OCI-LY3 (cell line): ENCODE measurements around the gene PRR30.

ENCODE experiments used
- H2AFZ ChIP-seq: fragments of 200-600, 300-600 bp; shearing (Covaris generic); 2 replicates; pipeline ENCODE4 v1.6.0; 2014; ENCODE audit warnings: antibody characterized with exemption, low read depth, low read length
- H3K27ac ChIP-seq: fragments of 200-600, 300-600 bp; sonication (generic); 2 replicates; pipeline ENCODE4 v1.5.1; 2014; ENCODE audit warnings: mild to moderate bottlenecking, low read length, moderate library complexity, mixed read lengths
- H3K27me3 ChIP-seq: fragments of 200-600, 300-600 bp; sonication (generic); 2 replicates; pipeline ENCODE4 v1.6.1; 2014; ENCODE audit warnings: low read depth, low read length, mixed read lengths
- H3K36me3 ChIP-seq: fragments of 200-600, 300-600 bp; sonication (generic); replicated peaks from 2 replicates; pipeline ENCODE3; 2014; ENCODE audit warnings: low read depth, low read length, mixed read lengths
- H3K4me1 ChIP-seq: fragments of 300-600, 200-600 bp; sonication (generic); 2 replicates; pipeline ENCODE4 v1.6.1; 2014; ENCODE audit warnings: low read length, mixed read lengths
- H3K4me2 ChIP-seq: fragments of 200-600, 300-600 bp; sonication (generic); 2 replicates; pipeline ENCODE4 v1.6.1; 2014; ENCODE audit warnings: low read length, mixed read lengths
- H3K4me3 ChIP-seq: fragments of 300-600, 200-600 bp; sonication (generic); 2 replicates; pipeline ENCODE4 v1.5.1; 2014; ENCODE audit warnings: antibody characterized with exemption, mild to moderate bottlenecking, low read length, moderate library complexity
- H3K79me2 ChIP-seq: fragments of 300-600, 200-600 bp; shearing (Covaris generic); 2 replicates; pipeline ENCODE4 v1.6.1; 2014; ENCODE audit warnings: mild to moderate bottlenecking, low read length, mixed read lengths
- H3K9ac ChIP-seq: fragments of 300-600, 200-600 bp; shearing (Covaris generic); 2 replicates; pipeline ENCODE4 v1.6.0; 2014; ENCODE audit warnings: mild to moderate bottlenecking, low read length, moderate library complexity
- H3K9me3 ChIP-seq: fragments of 200-600, 300-600 bp; shearing (Covaris generic); 2 replicates; pipeline ENCODE4 v1.6.1; 2014; ENCODE audit warnings: low read length, mixed read lengths; ENCODE audit not compliant: insufficient read depth
- H4K20me1 ChIP-seq: fragments of 200-600, 300-600 bp; sonication (generic); 2 replicates; pipeline ENCODE4 v1.6.1; 2016; ENCODE audit warnings: low read length, mixed read lengths; ENCODE audit not compliant: insufficient read depth
- EZH2phosphoT487 ChIP-seq: fragments of 200-600 bp; shearing (Covaris generic); IDR thresholded peaks from 2 replicates; pipeline ENCODE4 v1.6.1; 2018; ENCODE audit warnings: antibody characterized with exemption, mixed run types, low read depth
- TF ChIP-seq, protein P1 (sequence below): fragments of 200-600, 300-600 bp; sonication (generic); IDR thresholded peaks from 2 replicates; pipeline ENCODE4 v1.5.1; 2014; ENCODE audit warnings: antibody characterized with exemption, low read length, low read depth

PRR30 gene

GRCh38 chr2:27095745-27096651 lies 43.2 kb downstream of the PRR30 start:
- peak overlapping the region; percentile 96 for H3K4me2 ChIP-seq
- no peaks in the 10 kb centered on the region for H3K27me3 ChIP-seq
- H3K27ac ChIP-seq: no peak overlapping the region
- no peaks in the 10 kb centered on the region for H3K79me2 ChIP-seq
- H3K9me3 ChIP-seq: no peaks in the 10 kb centered on the region
- H3K4me3 ChIP-seq: peak overlapping the region; percentile 76
- TF ChIP-seq, protein P1, sequence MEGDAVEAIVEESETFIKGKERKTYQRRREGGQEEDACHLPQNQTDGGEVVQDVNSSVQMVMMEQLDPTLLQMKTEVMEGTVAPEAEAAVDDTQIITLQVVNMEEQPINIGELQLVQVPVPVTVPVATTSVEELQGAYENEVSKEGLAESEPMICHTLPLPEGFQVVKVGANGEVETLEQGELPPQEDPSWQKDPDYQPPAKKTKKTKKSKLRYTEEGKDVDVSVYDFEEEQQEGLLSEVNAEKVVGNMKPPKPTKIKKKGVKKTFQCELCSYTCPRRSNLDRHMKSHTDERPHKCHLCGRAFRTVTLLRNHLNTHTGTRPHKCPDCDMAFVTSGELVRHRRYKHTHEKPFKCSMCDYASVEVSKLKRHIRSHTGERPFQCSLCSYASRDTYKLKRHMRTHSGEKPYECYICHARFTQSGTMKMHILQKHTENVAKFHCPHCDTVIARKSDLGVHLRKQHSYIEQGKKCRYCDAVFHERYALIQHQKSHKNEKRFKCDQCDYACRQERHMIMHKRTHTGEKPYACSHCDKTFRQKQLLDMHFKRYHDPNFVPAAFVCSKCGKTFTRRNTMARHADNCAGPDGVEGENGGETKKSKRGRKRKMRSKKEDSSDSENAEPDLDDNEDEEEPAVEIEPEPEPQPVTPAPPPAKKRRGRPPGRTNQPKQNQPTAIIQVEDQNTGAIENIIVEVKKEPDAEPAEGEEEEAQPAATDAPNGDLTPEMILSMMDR: no peak
- no peak for TF ChIP-seq EZH2phosphoT487
- H2AFZ ChIP-seq: peak overlapping the region; percentile 82
- no peaks in the 10 kb centered on the region for H3K36me3 ChIP-seq
- no peaks in the 10 kb centered on the region for H4K20me1 ChIP-seq
- H3K9ac ChIP-seq: peak overlapping the region; percentile 62
- H3K4me1 ChIP-seq: peaks cover 8% of the 10 kb centered on the region; the same call in 1 of the 2 replicates

- Histone ChIP-seq H3K4me2 (peak overlapping the region; percentile 96), H3K4me1 (peaks cover 8% of the 10 kb centered on the region; the same call in 1 of the 2 replicates), H3K36me3 (no peaks in the 10 kb centered on the region), H3K9ac (no peak overlapping the region), H3K4me3 (no peak overlapping the region), H2AFZ (peak overlapping the region; percentile 82), H3K27me3 (no peaks in the 10 kb centered on the region), H4K20me1 (no peaks in the 10 kb centered on the region), H3K27ac (no peak overlapping the region), H3K9me3 (no peaks in the 10 kb centered on the region), H3K79me2 (no peaks in the 10 kb centered on the region)
- TF ChIP-seq EZH2phosphoT487: no peak
- TF ChIP-seq, protein P1: no peak
Observed at GRCh38 chr2:27095427-27095744, 43.8 kb downstream of the PRR30 start.

- Histone ChIP-seq H3K4me2 (no peak overlapping the region), H3K79me2 (no peaks in the 10 kb centered on the region), H3K4me3 (no peak overlapping the region), H4K20me1 (no peaks in the 10 kb centered on the region), H3K36me3 (no peaks in the 10 kb centered on the region), H3K9me3 (no peaks in the 10 kb centered on the region), H3K27ac (no peak overlapping the region), H3K9ac (no peak overlapping the region), H2AFZ (no peak overlapping the region), H3K4me1 (peaks cover 8% of the 10 kb centered on the region; the same call in 1 of the 2 replicates), H3K27me3 (no peaks in the 10 kb centered on the region)
- TF ChIP-seq, protein P1: no peak
- no peak for TF ChIP-seq EZH2phosphoT487
Observed at GRCh38 chr2:27094353-27094984, 44.7 kb downstream of the PRR30 start.
